ENCODE measurements around the gene TADA2A. TPM values are rescaled to one million over a fixed set of nuclear protein-coding genes. Genes with fewer than 3 reads are reported as not detected.
"Not testable (repeated sequence)": the region's sequence is repeated elsewhere in the genome, so short reads cannot be mapped to it uniquely, and the experiment has no call there.

Gene TADA2A
- total RNA-seq, 1 experiment from 2014 or later = 24.6 TPM

- H3K36me3 ChIP-seq (ENCODE audit: control insufficient read depth in 1 of 2, insufficient read depth in 2 of 2, low read length in 2 of 2) = peaks cover 6% of the 10 kb centered on the region in 2 experiments; a peak in 2 of 4 replicates
- RAD21 ChIA-PET (ENCODE audit: low non-redundant PET in 1 of 2, low total read pairs in 2 of 2, uncharacterized antibody in 2 of 2, unreplicated experiment in 2 of 2) = no interaction called here
- CTCF ChIA-PET = interaction anchor here (1.3 kb wide), 1 partner anchor 137 kb away, joined by 3 read pairs; no protein-coding TSS in a partner anchor
These were observed 103.4 kb downstream of the TADA2A start for GRCh38 chr17:37510056-37510455.

DNA sequence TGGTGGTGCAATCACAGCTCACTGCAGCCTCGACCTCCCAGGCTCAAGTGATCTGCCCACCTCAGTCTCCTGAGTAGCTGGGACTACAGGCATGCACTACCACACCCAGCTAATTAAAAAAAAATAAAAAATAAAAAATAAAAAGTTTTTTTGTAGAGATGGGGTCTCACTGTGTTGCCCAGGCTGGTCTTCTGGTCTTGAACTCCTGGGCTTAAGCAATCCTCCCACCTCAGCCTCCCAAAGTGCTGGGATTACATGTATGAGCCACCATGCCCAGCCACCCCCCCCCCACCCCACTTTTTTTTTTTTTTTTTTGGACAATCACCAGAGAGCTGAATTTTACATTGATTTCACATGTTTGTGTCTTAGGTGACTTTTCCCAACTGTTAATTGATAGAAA is 105.0 kb downstream of the TADA2A start:
- H3K36me3 ChIP-seq (ENCODE audit: control insufficient read depth in 1 of 2, insufficient read depth in 2 of 2, low read length in 2 of 2); H3K9me2 ChIP-seq (ENCODE audit: insufficient read depth); H3K4me1 ChIP-seq (ENCODE audit: control insufficient read depth in 1 of 2, insufficient read depth in 2 of 2, low read length in 2 of 2); H4K20me1 ChIP-seq (ENCODE audit: insufficient read depth); BruUV-seq (replicated peaks); DNase-seq (ENCODE audit: low read depth, low spot score); ATAC-seq; CTCF ChIA-PET; H3K27me3 ChIP-seq (ENCODE audit: insufficient read depth, low read length); H3K27ac ChIP-seq (ENCODE audit: low read depth, low read length); POLR2A ChIA-PET; H3K4me2 ChIP-seq (ENCODE audit: low read length); H3K9me3 ChIP-seq (ENCODE audit: control insufficient read depth in 1 of 2, insufficient read depth in 1 of 2, low read depth in 1 of 2, low read length in 2 of 2); H3K4me3 ChIP-seq (replicated peaks in 1 of 2; ENCODE audit: low read depth in 1 of 2, low read length in 2 of 2); H3K9ac ChIP-seq (ENCODE audit: low read length); H2AFZ ChIP-seq (ENCODE audit: low read depth, low read length, poor library complexity, severe bottlenecking): not testable (repeated sequence)
- intact Hi-C loops (cut with micrococcal nuclease) = loop anchor here (1.0 kb wide), 1 partner anchor 8 kb away; no protein-coding TSS in a partner anchor
- H3K79me2 ChIP-seq (ENCODE audit: insufficient read depth, low read length) = peaks cover 39% of the 10 kb centered on the region
- RAD21 ChIA-PET (ENCODE audit: low non-redundant PET in 1 of 2, low total read pairs in 2 of 2, uncharacterized antibody in 2 of 2, unreplicated experiment in 2 of 2) = interaction anchor here in 1 of 2 experiments (0.6 kb wide), 1 partner anchor 139 kb away, joined by 3 read pairs; no protein-coding TSS in a partner anchor

More at GRCh38 chr17:37510056-37510455, 103.4 kb downstream of the TADA2A start:
- no peak for TF ChIP-seq TCF7L2 (IDR thresholded peaks at IDR 0.05; ENCODE audit: borderline replicate concordance, extremely low read depth, insufficient read depth, insufficient read length)
- TF ChIP-seq RAD21 (IDR thresholded peaks at IDR 0.05; ENCODE audit: low read depth) = no peak
- no peak for TF ChIP-seq SIN3A (IDR thresholded peaks at IDR 0.05; ENCODE audit: low read depth)
- TF ChIP-seq, protein P1, sequence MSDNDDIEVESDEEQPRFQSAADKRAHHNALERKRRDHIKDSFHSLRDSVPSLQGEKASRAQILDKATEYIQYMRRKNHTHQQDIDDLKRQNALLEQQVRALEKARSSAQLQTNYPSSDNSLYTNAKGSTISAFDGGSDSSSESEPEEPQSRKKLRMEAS (IDR thresholded peaks at IDR 0.05) = no peak
- no peak for TF ChIP-seq EZH2phosphoT487 (IDR thresholded peaks at IDR 0.05; ENCODE audit: borderline replicate concordance)
- no peak for TF ChIP-seq ZFX (IDR thresholded peaks at IDR 0.05)
- TF ChIP-seq ZBTB33 (IDR thresholded peaks at IDR 0.05; ENCODE audit: extremely low read depth, insufficient replicate concordance, low read length) = no peak
- TF ChIP-seq JUND (IDR thresholded peaks at IDR 0.05) = no peak
- no peak for TF ChIP-seq YY1 (IDR thresholded peaks at IDR 0.05; ENCODE audit: extremely low read depth, insufficient replicate concordance, low read depth, low read length)
- TF ChIP-seq SP1 (IDR thresholded peaks at IDR 0.05; ENCODE audit: low read depth) = no peak
- TF ChIP-seq POLR2A (IDR thresholded peaks at IDR 0.05; ENCODE audit: borderline replicate concordance, extremely low read depth, insufficient read depth, insufficient read length) = no peak
- no peak for TF ChIP-seq CBX3 (IDR thresholded peaks at IDR 0.05; ENCODE audit: low read depth)
- no TSS peak for BruUV-seq (replicated peaks)
- POLR2A ChIA-PET = no interaction called here
- ATAC-seq (no peak), DNase-seq (ENCODE audit: low read depth, low spot score) (no peak)
- peaks cover 0 to 3% of the 10 kb centered on the region in 2 experiments; a peak in 1 of 4 replicates for H3K4me1 ChIP-seq (ENCODE audit: control insufficient read depth in 1 of 2, insufficient read depth in 2 of 2, low read length in 2 of 2)
- no peak overlapping the region for H2AFZ ChIP-seq (ENCODE audit: low read depth, low read length, poor library complexity, severe bottlenecking)
- intact Hi-C loops (cut with micrococcal nuclease) = no loop called here
- no peaks in the 10 kb centered on the region for H3K27me3 ChIP-seq (ENCODE audit: insufficient read depth, low read length)
- H3K4me3 ChIP-seq (replicated peaks in 1 of 2; ENCODE audit: low read depth in 1 of 2, low read length in 2 of 2) = no peak overlapping the region
- H3K9me3 ChIP-seq (ENCODE audit: control insufficient read depth in 1 of 2, insufficient read depth in 1 of 2, low read depth in 1 of 2, low read length in 2 of 2) = no peaks in the 10 kb centered on the region
- H3K9me2 ChIP-seq (ENCODE audit: insufficient read depth) = no peaks in the 10 kb centered on the region
- H3K4me2 ChIP-seq (ENCODE audit: low read length) = no peak overlapping the region
- no peaks in the 10 kb centered on the region for H4K20me1 ChIP-seq (ENCODE audit: insufficient read depth)
- no peak overlapping the region for H3K9ac ChIP-seq (ENCODE audit: low read length)
- H3K79me2 ChIP-seq (ENCODE audit: insufficient read depth, low read length) = peaks cover 55% of the 10 kb centered on the region
- H3K27ac ChIP-seq (ENCODE audit: low read depth, low read length) = no peak overlapping the region
